AG09319 (cell line): ENCODE data around the gene VDAC1.

Experiments used
- DNase-seq: peaks from one replicate; pipeline ENCODE4 v3.0.0-alpha.2; 2010; ENCODE audit warnings: low read depth; ENCODE audit errors: extremely low read depth
- TF ChIP-seq, protein P1 (sequence below): IDR thresholded peaks from 2 replicates; pipeline ENCODE4 v1.5.1; 2011; ENCODE audit warnings: low read depth, mild to moderate bottlenecking, inconsistent platforms, low read length, moderate library complexity

Gene VDAC1

DNA sequence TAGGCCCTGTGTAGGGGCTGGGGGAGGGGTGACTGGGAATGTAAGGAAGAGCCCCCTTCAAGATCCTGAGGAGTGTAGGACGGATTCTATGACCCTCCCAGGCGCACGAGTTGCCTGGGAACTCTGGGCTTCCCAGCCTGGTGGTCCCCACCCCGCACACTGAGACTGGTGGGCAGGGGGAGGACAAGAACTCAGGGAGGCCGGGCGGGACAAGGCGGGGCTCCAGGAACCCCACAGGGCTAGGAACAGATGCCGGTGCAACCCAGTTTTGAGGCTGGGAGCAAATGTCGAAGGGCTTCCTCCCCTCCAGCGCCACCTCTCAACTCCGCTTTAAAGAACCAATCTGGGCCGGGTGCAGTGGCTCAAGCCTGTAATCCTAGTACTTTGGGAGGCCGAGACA, 1.3 kb upstream of the VDAC1 start:
- TF ChIP-seq, protein P1, sequence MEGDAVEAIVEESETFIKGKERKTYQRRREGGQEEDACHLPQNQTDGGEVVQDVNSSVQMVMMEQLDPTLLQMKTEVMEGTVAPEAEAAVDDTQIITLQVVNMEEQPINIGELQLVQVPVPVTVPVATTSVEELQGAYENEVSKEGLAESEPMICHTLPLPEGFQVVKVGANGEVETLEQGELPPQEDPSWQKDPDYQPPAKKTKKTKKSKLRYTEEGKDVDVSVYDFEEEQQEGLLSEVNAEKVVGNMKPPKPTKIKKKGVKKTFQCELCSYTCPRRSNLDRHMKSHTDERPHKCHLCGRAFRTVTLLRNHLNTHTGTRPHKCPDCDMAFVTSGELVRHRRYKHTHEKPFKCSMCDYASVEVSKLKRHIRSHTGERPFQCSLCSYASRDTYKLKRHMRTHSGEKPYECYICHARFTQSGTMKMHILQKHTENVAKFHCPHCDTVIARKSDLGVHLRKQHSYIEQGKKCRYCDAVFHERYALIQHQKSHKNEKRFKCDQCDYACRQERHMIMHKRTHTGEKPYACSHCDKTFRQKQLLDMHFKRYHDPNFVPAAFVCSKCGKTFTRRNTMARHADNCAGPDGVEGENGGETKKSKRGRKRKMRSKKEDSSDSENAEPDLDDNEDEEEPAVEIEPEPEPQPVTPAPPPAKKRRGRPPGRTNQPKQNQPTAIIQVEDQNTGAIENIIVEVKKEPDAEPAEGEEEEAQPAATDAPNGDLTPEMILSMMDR: no peak
- no peak for DNase-seq

DNA sequence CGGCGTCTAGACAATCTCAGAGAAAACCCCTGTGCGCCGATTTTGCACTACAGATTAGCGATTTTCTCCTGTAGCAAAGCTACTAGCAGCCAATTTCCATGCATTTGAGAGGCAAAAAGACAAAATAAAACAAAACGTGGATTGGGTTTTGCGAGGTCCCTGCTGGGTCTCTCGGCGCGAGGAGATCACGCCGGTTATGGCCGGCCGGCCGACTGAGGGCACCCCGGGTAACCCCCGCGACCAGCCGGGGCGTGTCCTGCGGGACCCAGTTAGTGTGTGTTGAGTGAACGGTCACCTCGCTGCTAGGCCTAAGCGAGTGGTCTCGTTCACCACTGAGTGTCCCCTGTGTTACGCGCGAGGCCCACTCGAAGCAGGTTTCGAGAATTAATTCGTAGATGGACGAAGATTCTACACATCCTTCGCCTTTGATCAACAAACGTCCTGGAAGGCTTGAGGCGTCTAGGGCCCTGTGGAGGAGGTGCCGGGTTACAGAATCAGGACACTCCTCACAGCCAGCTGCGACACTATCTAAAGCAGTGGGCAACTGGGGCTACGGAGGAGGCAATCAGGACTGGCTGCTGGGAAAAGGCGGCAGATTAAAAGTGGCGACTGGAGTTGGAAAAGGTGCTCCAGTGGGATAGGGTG, 764 bp upstream of the VDAC1 start:
- TF ChIP-seq, protein P1: no peak
- DNase-seq: no peak

DNA sequence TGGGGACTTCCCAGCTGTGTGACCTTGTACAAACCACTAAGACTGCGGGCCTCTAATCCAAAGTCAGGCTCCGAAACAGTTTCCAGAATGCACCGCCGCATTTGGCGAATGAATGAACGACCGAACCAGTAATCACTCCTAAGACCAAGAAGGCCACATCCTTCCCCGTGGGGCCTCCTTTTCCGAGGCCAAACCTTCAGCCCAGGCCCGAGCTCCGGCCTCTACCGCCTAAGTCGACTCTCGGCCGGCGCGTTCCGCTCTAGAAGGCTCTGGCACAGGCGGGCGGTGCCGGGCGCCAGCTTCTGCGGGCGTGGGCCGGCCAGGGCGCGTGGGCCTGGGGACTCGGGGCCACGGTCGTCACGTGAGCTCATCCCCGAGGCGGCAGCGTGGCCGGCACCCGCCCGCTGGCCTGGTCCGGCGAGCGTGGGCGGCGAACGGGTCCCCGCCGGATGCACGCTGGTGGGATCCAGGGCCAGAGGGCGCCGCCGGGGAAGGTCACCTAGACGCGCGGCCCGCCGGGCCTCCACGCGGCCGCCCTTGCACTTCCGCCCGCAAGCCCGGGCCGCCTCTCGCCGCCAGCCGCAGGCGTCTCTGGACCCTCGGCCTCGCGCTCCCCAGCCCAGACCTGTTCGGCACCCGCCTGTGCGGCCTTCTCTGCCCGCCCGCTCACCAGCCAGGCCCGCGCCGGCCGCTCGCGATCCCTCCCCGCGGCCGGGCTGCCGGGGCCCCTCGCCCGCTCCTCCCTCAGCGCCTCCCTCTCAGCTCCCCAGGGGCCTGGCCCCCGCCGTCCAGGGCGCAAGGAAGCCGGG, 754 bp downstream of the VDAC1 start:
- peak; percentile 7 for DNase-seq
- TF ChIP-seq, protein P1: no peak

DNA sequence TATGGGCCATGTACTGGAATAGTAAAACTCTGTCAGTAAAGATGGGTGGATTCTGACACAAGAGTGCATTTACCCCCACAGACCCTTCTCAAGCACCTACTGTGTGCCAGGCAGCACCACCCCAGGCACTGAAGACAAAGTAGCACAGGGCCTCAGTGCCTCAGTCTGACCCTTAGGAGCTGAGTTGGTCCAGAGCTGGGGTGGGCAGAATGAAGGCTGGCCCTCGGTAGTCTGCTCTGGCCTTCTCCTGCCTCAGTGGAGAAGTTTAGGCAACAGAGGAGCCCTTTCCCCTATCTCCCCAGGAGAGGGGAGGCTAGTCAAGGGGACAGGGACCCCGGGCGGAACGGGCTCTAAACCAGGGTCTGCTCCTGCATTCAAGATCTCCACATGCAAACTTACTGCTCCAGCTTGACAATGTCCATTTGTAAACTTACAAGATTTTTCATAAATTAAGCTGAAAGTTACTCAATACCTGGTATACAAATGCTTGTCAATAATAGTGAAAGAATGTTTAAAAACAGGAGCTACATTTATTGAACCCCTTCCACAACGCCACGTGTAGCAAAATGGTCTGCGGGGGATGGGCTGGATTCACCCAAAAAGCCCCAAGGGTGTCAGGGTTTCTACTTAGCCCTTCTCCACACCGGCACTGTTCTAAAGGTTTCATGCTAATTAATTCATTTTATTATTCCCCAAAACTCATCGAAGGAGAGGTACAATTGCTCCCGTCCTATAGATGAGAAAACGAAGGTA, 1.5 kb downstream of the VDAC1 start:
- TF ChIP-seq, protein P1: no peak
- DNase-seq: no peak

DNA sequence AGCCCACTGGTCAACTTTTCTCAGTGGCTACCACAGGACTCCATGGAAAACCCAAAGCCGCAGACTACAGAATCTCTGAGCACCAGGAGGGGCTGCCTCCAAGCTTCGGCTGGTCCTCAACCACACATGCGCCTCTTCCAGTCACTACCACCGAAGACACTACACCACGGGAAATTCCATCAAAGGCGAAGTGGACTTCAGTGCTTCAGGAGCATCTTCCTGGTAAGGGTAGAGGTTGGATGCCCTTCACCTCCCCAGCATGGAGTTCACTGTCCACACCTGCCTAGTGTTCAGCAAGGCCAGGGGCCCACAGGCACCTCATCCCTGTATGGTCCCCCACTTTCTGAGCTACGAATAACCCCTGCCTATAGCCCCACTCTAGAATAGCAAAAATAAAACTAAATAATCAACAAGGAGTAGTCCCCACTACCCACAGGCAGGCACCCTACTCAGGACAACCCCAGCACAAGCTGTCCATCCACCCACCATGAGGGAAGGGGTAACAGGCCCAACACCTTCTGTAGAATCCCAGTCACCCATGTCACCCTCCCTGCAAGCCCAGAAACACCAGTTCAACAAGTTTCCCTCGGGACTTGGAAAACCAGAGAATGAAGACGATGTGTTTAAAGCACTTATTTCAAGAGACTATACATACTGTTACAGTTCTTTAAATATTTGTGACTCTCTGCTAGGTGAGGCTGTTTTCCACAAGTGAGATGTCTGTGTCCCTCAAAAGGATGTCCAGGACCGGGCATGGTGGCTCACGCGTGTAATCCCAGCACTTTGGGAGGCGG, 2.6 kb downstream of the VDAC1 start:
- TF ChIP-seq, protein P1: no peak
- no peak for DNase-seq

DNA sequence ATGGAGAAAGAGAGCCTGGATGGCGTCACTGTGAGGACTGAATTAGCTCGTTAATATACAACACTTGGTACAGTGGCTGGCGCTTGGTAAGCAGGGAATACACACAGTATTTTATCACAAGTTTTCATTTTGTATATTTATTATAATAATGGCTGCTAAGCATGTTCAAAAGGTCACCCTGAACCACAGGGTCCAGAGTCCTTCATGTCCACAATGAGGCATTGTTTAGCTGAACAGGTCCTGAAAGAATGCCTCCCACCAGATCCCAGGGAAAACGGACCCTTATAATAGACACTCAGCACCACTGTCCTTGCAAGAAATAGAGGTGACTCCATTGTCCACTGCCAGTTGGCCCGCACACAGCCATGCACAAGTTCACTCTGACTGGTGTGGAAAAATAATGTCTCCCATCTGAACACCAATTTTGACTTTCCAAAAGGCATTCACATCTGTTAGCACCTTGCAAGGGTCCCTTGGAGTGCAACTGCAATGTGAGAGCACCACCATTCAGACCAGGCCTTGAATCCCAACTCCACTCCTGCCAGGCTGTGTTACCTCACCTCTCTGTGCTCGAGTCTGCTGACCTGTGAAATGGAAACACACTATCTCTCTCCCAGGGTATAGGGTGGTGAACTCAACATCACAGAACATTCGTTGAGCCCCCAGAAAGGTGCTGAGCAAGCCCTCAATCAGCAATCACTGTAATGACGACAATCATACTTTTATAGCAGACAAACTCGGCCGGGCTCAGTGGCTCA, 3.9 kb downstream of the VDAC1 start:
- TF ChIP-seq, protein P1: no peak
- no peak for DNase-seq
